OCI-LY1 (cell line): ENCODE data around the gene MAN1B1.

Experiments used
- H2AFZ ChIP-seq: fragments of 200-600 bp; sonication (generic), shearing (Covaris generic); 2 replicates; pipeline ENCODE4 v1.6.0; 2014; ENCODE audit warnings: antibody characterized with exemption, mild to moderate bottlenecking, low read length
- H3F3A ChIP-seq: fragments of 200-600 bp; sonication (generic), shearing (Covaris generic); 2 replicates; pipeline ENCODE4 v1.6.0; 2014; ENCODE audit warnings: mild to moderate bottlenecking, antibody characterized with exemption, low read length, moderate library complexity; ENCODE audit not compliant: insufficient read depth
- H3K27ac ChIP-seq: fragments of 200-600 bp; sonication (generic); 2 replicates; pipeline ENCODE4 v1.5.1; 2014; ENCODE audit warnings: low read length, mixed run types, mild to moderate bottlenecking, low read depth; ENCODE audit not compliant: poor library complexity, severe bottlenecking
- H3K27me3 ChIP-seq: fragments of 200-600 bp; sonication (generic); 2 replicates; pipeline ENCODE4 v1.6.0; 2014; ENCODE audit warnings: antibody characterized with exemption, mild to moderate bottlenecking, low read length, moderate library complexity; ENCODE audit not compliant: insufficient read depth
- H3K36me3 ChIP-seq: fragments of 200-600 bp; sonication (generic); 2 replicates; pipeline ENCODE4 v1.6.1; 2014; ENCODE audit warnings: mild to moderate bottlenecking, antibody characterized with exemption, low read length, moderate library complexity, mixed read lengths; ENCODE audit not compliant: insufficient read depth
- H3K4me1 ChIP-seq: fragments of 200-600 bp; sonication (generic); 2 replicates; pipeline ENCODE4 v1.5.1; 2014; ENCODE audit warnings: mild to moderate bottlenecking, low read length, moderate library complexity; ENCODE audit not compliant: insufficient read depth, severe bottlenecking
- H3K4me2 ChIP-seq: fragments of 200-600 bp; sonication (generic), shearing (Covaris generic); 2 replicates; pipeline ENCODE4 v1.6.1; 2014; ENCODE audit warnings: low read length
- H3K4me3 ChIP-seq: fragments of 200-600 bp; sonication (generic); 2 replicates; pipeline ENCODE4 v1.5.1; 2014; ENCODE audit warnings: low read length, low read depth, mild to moderate bottlenecking, mixed read lengths; ENCODE audit not compliant: poor library complexity, severe bottlenecking
- H3K79me2 ChIP-seq: fragments of 200-600 bp; shearing (Covaris generic); 2 replicates; pipeline ENCODE4 v1.6.1; 2016; ENCODE audit warnings: mixed run types, low read length, mixed read lengths; ENCODE audit not compliant: insufficient read depth
- H3K9ac ChIP-seq: fragments of 200-600 bp; sonication (generic), shearing (Covaris generic); 2 replicates; pipeline ENCODE4 v1.6.1; 2014; ENCODE audit warnings: mild to moderate bottlenecking, low read length, mixed read lengths
- H3K9me2 ChIP-seq: fragments of 200-600 bp; sonication (generic), shearing (Covaris generic); 2 replicates; pipeline ENCODE4 v1.6.1; 2014; ENCODE audit warnings: low read depth, mild to moderate bottlenecking, low read length, mixed read lengths
- H3K9me3 ChIP-seq: fragments of 200-600 bp; shearing (Covaris generic); 2 replicates; pipeline ENCODE4 v1.6.1; 2014; ENCODE audit warnings: low read length, mixed read lengths
- H4K20me1 ChIP-seq: fragments of 200-600 bp; sonication (generic), shearing (Covaris generic); 2 replicates; pipeline ENCODE4 v1.6.0; 2016; ENCODE audit warnings: mild to moderate bottlenecking, low read length; ENCODE audit not compliant: insufficient read depth
- EZH2 ChIP-seq: fragments of 200-600 bp; sonication (generic), shearing (Covaris generic); IDR thresholded peaks from 2 replicates; pipeline ENCODE4 v1.8.0; 2017; ENCODE audit warnings: borderline replicate concordance, mixed run types, mild to moderate bottlenecking, antibody characterized with exemption, low read length, moderate library complexity, mixed read lengths
- TF ChIP-seq, protein P1 (sequence below): fragments of 200-600 bp; sonication (generic), shearing (Covaris generic); IDR thresholded peaks from 2 replicates; pipeline ENCODE4 v1.5.1; 2017; ENCODE audit warnings: mild to moderate bottlenecking, antibody characterized with exemption, low read length, moderate library complexity, mixed read lengths

The MAN1B1 gene

DNA sequence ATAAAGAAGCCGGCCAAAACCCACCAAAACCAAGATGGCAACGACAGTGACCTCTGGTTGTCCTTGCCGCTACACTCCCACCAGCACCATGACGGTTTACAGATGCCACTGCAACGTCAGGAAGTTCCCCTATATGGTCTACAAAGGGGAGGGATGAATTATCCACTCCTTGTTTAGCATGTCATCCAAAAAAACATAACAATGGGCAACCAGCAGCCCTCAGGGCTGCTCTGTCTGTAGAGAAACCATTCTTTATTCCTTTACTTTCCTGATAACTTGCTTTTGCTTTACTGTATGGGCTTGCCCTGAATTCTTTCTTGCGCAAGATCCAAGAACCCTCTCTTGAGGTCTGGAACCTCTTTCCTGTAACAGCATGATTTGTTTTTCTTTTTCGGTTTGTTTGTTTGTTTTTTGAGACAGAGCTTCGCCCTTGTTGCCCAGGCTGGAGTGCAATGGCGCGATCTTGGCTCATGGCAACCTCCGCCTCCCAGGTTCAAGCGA, 11.5 kb upstream of the MAN1B1 start:
- Histone ChIP-seq H3K36me3 (peaks cover 14% of the 10 kb centered on the region), H3F3A (no peaks in the 10 kb centered on the region), H3K27ac (peak overlapping the region; percentile 63), H4K20me1 (no peaks in the 10 kb centered on the region), H3K79me2 (no peaks in the 10 kb centered on the region), H2AFZ (no peak overlapping the region), H3K4me2 (no peak overlapping the region), H3K9me2 (no peaks in the 10 kb centered on the region), H3K4me1 (peaks cover 35% of the 10 kb centered on the region), H3K9me3 (no peaks in the 10 kb centered on the region), H3K9ac (no peak overlapping the region; the same call in 1 of the 2 replicates), H3K4me3 (no peak overlapping the region), H3K27me3 (no peaks in the 10 kb centered on the region)
- TF ChIP-seq EZH2, result no peak
- TF ChIP-seq, protein P1, sequence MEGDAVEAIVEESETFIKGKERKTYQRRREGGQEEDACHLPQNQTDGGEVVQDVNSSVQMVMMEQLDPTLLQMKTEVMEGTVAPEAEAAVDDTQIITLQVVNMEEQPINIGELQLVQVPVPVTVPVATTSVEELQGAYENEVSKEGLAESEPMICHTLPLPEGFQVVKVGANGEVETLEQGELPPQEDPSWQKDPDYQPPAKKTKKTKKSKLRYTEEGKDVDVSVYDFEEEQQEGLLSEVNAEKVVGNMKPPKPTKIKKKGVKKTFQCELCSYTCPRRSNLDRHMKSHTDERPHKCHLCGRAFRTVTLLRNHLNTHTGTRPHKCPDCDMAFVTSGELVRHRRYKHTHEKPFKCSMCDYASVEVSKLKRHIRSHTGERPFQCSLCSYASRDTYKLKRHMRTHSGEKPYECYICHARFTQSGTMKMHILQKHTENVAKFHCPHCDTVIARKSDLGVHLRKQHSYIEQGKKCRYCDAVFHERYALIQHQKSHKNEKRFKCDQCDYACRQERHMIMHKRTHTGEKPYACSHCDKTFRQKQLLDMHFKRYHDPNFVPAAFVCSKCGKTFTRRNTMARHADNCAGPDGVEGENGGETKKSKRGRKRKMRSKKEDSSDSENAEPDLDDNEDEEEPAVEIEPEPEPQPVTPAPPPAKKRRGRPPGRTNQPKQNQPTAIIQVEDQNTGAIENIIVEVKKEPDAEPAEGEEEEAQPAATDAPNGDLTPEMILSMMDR, result no peak

DNA sequence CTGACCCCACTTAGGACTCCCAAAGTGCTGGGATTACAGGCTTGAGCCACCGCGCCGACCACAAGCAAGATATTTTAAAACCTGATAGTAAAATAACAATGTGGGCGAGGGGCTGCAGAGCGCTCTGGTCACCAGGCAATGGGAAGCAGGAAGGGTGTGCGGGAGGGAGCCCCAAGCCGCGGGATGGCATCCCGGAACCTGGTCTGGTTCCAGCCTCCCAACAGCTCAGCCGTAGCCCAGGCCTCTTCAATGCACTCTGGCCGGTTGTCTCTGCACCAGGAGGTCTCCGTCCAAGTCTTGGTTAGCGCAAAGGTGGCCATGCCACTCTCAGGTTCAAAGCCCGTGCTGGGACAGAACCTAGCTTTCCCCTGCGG, 10.2 kb upstream of the MAN1B1 start:
- Histone ChIP-seq H3K9me3 (no peaks in the 10 kb centered on the region), H3K79me2 (no peaks in the 10 kb centered on the region), H4K20me1 (no peaks in the 10 kb centered on the region), H3K9ac (peak overlapping the region; percentile 84), H3K4me1 (peaks cover 25% of the 10 kb centered on the region), H3K36me3 (peaks cover 21% of the 10 kb centered on the region), H3K27ac (peak overlapping the region; percentile 62), H3F3A (no peaks in the 10 kb centered on the region), H2AFZ (no peak overlapping the region), H3K27me3 (no peaks in the 10 kb centered on the region), H3K4me3 (peak overlapping the region; percentile 63), H3K9me2 (no peaks in the 10 kb centered on the region), H3K4me2 (peak overlapping the region; percentile 95)
- no peak for TF ChIP-seq EZH2
- TF ChIP-seq, protein P1, result no peak

DNA sequence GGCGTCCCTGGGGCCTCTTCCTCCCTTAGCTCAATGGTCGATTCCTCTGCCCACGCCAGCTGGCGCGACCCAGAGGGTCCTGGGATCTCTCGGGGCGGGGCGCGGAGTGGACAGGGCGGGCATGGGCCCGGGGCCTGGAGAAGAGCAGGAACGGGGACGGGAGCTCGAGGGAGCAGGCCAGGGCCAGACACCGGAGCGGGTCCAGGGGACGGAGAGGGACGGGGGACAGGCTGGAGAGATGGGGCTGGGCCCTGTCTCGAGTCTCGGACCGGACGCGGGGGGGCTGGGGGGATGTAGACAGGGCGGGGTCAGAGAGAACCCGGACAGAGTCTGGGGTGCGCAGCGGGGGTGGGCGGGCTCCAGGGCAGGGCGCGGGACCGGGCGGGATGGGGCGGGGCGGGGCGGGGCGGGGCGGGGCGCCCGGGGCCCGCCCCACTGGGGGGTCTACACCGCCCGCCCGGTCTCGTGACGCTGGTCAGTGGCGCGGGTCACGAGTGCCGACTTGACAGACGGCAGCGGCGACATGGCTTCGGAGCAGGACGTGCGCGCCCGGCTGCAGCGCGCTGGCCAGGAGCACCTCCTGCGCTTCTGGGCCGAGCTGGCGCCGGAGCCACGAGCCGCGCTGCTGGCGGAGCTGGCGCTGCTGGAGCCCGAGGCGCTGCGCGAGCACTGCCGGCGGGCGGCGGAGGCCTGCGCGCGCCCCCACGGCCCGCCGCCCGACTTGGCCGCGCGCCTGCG, 9.6 kb upstream of the MAN1B1 start, which contains the start of gene UAP1L1:
Gene UAP1L1 (plus strand): TSS at position 508 of the 738 bp plus-strand sequence. CDS start 16 bp downstream, at position 524.
- Histone ChIP-seq H3K9me3 (no peaks in the 10 kb centered on the region), H3K9ac (peak within 1 kb of the TSS; percentile 84), H3K79me2 (no peaks in the 10 kb centered on the region), H3F3A (no peaks in the 10 kb centered on the region), H3K27me3 (no peaks in the 10 kb centered on the region), H3K4me3 (peak within 1 kb of the TSS; percentile 63), H4K20me1 (no peaks in the 10 kb centered on the region), H3K27ac (peak within 1 kb of the TSS; percentile 62), H3K36me3 (peaks cover 27% of the 10 kb centered on the region), H3K9me2 (no peaks in the 10 kb centered on the region), H3K4me2 (peak within 1 kb of the TSS; percentile 95), H2AFZ (no peak within 1 kb of the TSS), H3K4me1 (peaks cover 25% of the 10 kb centered on the region)
- TF ChIP-seq EZH2, result no peak
- TF ChIP-seq, protein P1, result no peak
